B cell (primary cell): Measurements from ENCODE around the gene PANK4. TPM values are rescaled to one million over a fixed set of nuclear protein-coding genes. Genes with fewer than 3 reads are reported as not detected.
A peak's percentile ranks its signal among the peaks of the same experiment; 100 is the strongest.

ENCODE experiments used
- ATAC-seq: fragments of 200-7000 bp; cut with Tn5 transposase; one replicate; pipeline ENCODE4 v1.10.0; 2021; ENCODE audit warnings: low read depth, mild to moderate bottlenecking, moderate number of reproducible peaks, moderate library complexity
- CTCF ChIA-PET: fragments of 350-600 bp; sonication (Branson Sonifier 250); formaldehyde crosslinking; loops from one replicate; lab custom pipeline; 2021; ENCODE audit warnings: antibody characterized with exemption, inconsistent platforms; lab: Charles Lee
- POLR2A ChIA-PET: fragments of 350-600 bp; sonication (Branson Sonifier 250); formaldehyde crosslinking; loops from one replicate; lab custom pipeline; 2021; ENCODE audit warnings: antibody characterized with exemption; lab: Charles Lee
- DNase-seq: peaks from one replicate; pipeline ENCODE4 v3.0.0; 2013
- H2AFZ ChIP-seq: 2 replicates; pipeline ENCODE4 v1.6.1; 2012; ENCODE audit warnings: mild to moderate bottlenecking, low read depth, low read length; ENCODE audit not compliant: insufficient read depth, poor library complexity, severe bottlenecking
- H3K27ac ChIP-seq, 2 donors: 1 replicate in 1 of 2; 2 replicates in 1 of 2; pipeline ENCODE4 v1.5.1; 2012 to 2013; ENCODE audit warnings: low read length in 2 of 2, mild to moderate bottlenecking in 2 of 2, moderate library complexity in 1 of 2
- H3K27me3 ChIP-seq, 4 experiments: fragments of 200-600 bp in 1 of 4; sonication (generic) in 1 of 4; replicated peaks in 1 of 4; 1 replicate in 2 of 4; 2 replicates in 2 of 4; pipeline versions ENCODE4 v1.6.1 to v1.7.0; 2013 to 2016; ENCODE audit warnings: low read length in 3 of 4, mild to moderate bottlenecking in 2 of 4, mixed read lengths in 1 of 4, moderate library complexity in 1 of 4; ENCODE audit not compliant: insufficient read depth in 4 of 4, control insufficient read depth in 3 of 4; ENCODE audit errors: control extremely low read depth in 1 of 4
- H3K36me3 ChIP-seq, 2 experiments: replicated peaks in 1 of 2; 1 replicate in 1 of 2; 2 replicates in 1 of 2; pipeline versions ENCODE4 v1.6.1 to v1.7.1; 2013; ENCODE audit warnings: low read length in 1 of 2; ENCODE audit not compliant: insufficient read depth in 2 of 2, control insufficient read depth in 1 of 2; ENCODE audit errors: control extremely low read depth in 1 of 2, extremely low read depth in 1 of 2
- H3K4me1 ChIP-seq, 2 donors: fragments of 200-600 bp in 1 of 2; sonication (generic) in 1 of 2; 1 replicate in 1 of 2; 2 replicates in 1 of 2; pipeline versions ENCODE4 v1.5.1 to v1.6.1; 2013 to 2017; ENCODE audit warnings: low read length in 2 of 2; ENCODE audit not compliant: control insufficient read depth in 2 of 2, insufficient read depth in 2 of 2
- H3K4me2 ChIP-seq: replicated peaks from 2 replicates; pipeline ENCODE3; 2012; ENCODE audit warnings: mild to moderate bottlenecking, low read depth, low read length; ENCODE audit not compliant: poor library complexity, severe bottlenecking
- H3K4me3 ChIP-seq, 5 experiments: fragments of 200-600 bp in 1 of 5; sonication (generic) in 1 of 5; 1 replicate in 3 of 5; 2 replicates in 2 of 5; pipeline versions ENCODE4 v1.5.1 to v1.7.0; 2011 to 2016; ENCODE audit warnings: low read length in 4 of 5, mild to moderate bottlenecking in 4 of 5, low read depth in 2 of 5, control low read depth in 1 of 5, moderate library complexity in 1 of 5; ENCODE audit not compliant: insufficient read depth in 1 of 5; ENCODE audit errors: control extremely low read depth in 1 of 5, extremely low read depth in 1 of 5
- H3K79me2 ChIP-seq: fragments of 200-600 bp; sonication (generic); one replicate; pipeline ENCODE4 v1.6.0; 2016; ENCODE audit warnings: low read length; ENCODE audit not compliant: control insufficient read depth, insufficient read depth
- H3K9ac ChIP-seq: fragments of 200-600 bp; sonication (generic); 2 replicates; pipeline ENCODE4 v1.6.1; 2017; ENCODE audit warnings: mild to moderate bottlenecking, low read length, moderate library complexity
- H3K9me3 ChIP-seq, 3 donors: one replicate each; pipeline versions ENCODE4 v1.6.1 to v1.7.1; 2013; ENCODE audit warnings: low read length in 2 of 3; ENCODE audit not compliant: control insufficient read depth in 2 of 3, insufficient read depth in 1 of 3; ENCODE audit errors: control extremely low read depth in 1 of 3
- H4K20me1 ChIP-seq: 2 replicates; pipeline ENCODE4 v1.6.0; 2012; ENCODE audit warnings: mild to moderate bottlenecking, low read length; ENCODE audit not compliant: insufficient read depth, control insufficient read depth, poor library complexity, severe bottlenecking
- H3K27ac Mint-ChIP-seq: one replicate; pipeline ENCODE4 v1.8.0; 2021; ENCODE audit warnings: mixed read lengths
- H3K27me3 Mint-ChIP-seq: one replicate; pipeline ENCODE4 v1.8.0; 2021; ENCODE audit warnings: mixed read lengths
- H3K4me1 Mint-ChIP-seq: one replicate; pipeline ENCODE4 v1.8.0; 2021; ENCODE audit warnings: mixed read lengths
- H3K4me3 Mint-ChIP-seq: one replicate; pipeline ENCODE4 v1.8.0; 2021; ENCODE audit warnings: mixed read lengths
- H3K9me3 Mint-ChIP-seq: one replicate; pipeline ENCODE4 v1.8.0; 2022; ENCODE audit warnings: mixed read lengths; ENCODE audit not compliant: insufficient read depth
- CTCF ChIP-seq: fragments of 200-600 bp; IDR thresholded peaks from one replicate; pipeline ENCODE4 v1.8.0; 2022; ENCODE audit warnings: antibody characterized with exemption, mild to moderate bottlenecking
- EZH2 ChIP-seq: IDR thresholded peaks from 2 replicates; pipeline ENCODE4 v1.6.1; 2012; ENCODE audit warnings: borderline replicate concordance, low read depth, mild to moderate bottlenecking, moderate library complexity, low read length; ENCODE audit not compliant: insufficient read depth, poor library complexity, severe bottlenecking
- WGBS: methylation state at CpG from one replicate; pipeline ENCODE4 v1.1.5; 2013; ENCODE audit warnings: missing lambda C conversion rate; ENCODE audit not compliant: insufficient coverage; 5-methylcytosine and 5-hydroxymethylcytosine counted together
- intact Hi-C: fragments of 100-400 bp; cut with micrococcal nuclease; formaldehyde crosslinking; loops from one replicate; pipeline ENCODE4 v1.10.0; 2022
- polyA plus RNA-seq: library from polyadenylated mRNA; depleted of rRNA; stranded (reverse); fragments of >200 nt; gene quantifications from 2 replicates; pipeline ENCODE4 v1.2.3, GENCODE V29; 2012
- total RNA-seq, 2 donors: library from RNA; stranded (reverse); fragments of 120-200 nt in 1 of 2; gene quantifications; 1 replicate in 1 of 2; 2 replicates in 1 of 2; pipeline versions ENCODE4 v1.2.3 to v1.2.4, GENCODE V29; 2013 to 2022

Gene PANK4
- total and polyA plus RNA-seq, 2 donors (not counting 1 experiment from before 2014, with no cell fraction given) = 38.0 to 80.5 TPM

- H3K9me3 ChIP-seq = peaks cover 0 to 2% (median 0%) of the 10 kb centered on the region in 3 donors
- TF ChIP-seq CTCF (no peak), EZH2 (no peak)
- peaks cover 60 to 66% of the 10 kb centered on the region in 2 donors for H3K4me1 ChIP-seq
- peaks cover 51% of the 10 kb centered on the region for H3K4me1 Mint-ChIP-seq
- peak overlapping the region in 1 of 2 donors; percentile 30 for H3K27ac ChIP-seq
- CTCF ChIA-PET = interaction anchor here (0.6 kb wide), 1 partner anchor 304 kb away, joined by 3 read pairs; no protein-coding TSS in a partner anchor
- peak overlapping the region; percentile 51 for H2AFZ ChIP-seq
- no peaks in the 10 kb centered on the region for H3K27me3 ChIP-seq
- POLR2A ChIA-PET = interaction anchor here (0.6 to 1.2 kb wide), 3 partner anchors 12 to 1278 kb away, joined by 3 to 4 read pairs (median 4); no protein-coding TSS in a partner anchor
- 57% methylated on average over 19 of the region's 19 CpGs for WGBS
- H3K79me2 ChIP-seq = no peaks in the 10 kb centered on the region
- H3K4me2 ChIP-seq = peak overlapping the region; percentile 81
- H3K9ac ChIP-seq = peak overlapping the region; percentile 37
- no peaks in the 10 kb centered on the region for H3K27me3 Mint-ChIP-seq
- H4K20me1 ChIP-seq = no peaks in the 10 kb centered on the region
- DNase-seq (no peak), ATAC-seq (peak; percentile 8)
- no peaks in the 10 kb centered on the region for H3K36me3 ChIP-seq
- H3K4me3 ChIP-seq = no peak overlapping the region
- peak overlapping the region; percentile 65 for H3K4me3 Mint-ChIP-seq
- H3K9me3 Mint-ChIP-seq = no peaks in the 10 kb centered on the region
- intact Hi-C loops = loop anchor here (5.0 kb wide), 1 partner anchor 47 kb away; no protein-coding TSS in a partner anchor
- H3K27ac Mint-ChIP-seq = peak overlapping the region; percentile 77
These were observed 26.3 kb downstream of the PANK4 start for GRCh38 chr1:2499986-2500596.

DNA sequence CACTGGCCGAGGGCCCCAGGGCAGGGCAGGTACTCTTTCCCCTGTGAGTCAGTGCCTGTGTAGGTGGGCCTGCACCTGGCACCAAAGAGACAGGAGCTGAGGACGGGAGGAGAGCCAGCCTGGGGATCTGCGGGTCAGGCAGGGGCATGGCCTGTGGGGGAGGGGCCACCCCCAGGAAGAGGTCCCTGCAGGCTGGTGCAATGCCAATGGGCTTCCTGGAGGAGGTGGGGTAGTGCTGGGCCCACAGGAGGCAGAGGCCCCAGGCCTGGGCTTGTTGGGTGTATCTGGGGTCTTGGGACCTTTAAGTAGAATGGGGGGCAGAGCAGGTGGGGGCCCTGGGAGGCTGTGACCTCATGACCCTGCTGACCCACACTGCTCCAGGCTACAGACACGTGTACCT lies 27.1 kb downstream of the PANK4 start:
- H3K9me3 ChIP-seq = peaks cover 0 to 2% (median 0%) of the 10 kb centered on the region in 3 donors
- WGBS = 90% methylated on average over 4 of the region's 4 CpGs
- H3K9me3 Mint-ChIP-seq = no peaks in the 10 kb centered on the region
- H3K79me2 ChIP-seq = no peaks in the 10 kb centered on the region
- no peak overlapping the region for H3K4me3 Mint-ChIP-seq
- no peak for DNase-seq
- TF ChIP-seq EZH2 (no peak), CTCF (no peak)
- ATAC-seq = no peak
- no peaks in the 10 kb centered on the region for H3K27me3 Mint-ChIP-seq
- H3K9ac ChIP-seq = no peak overlapping the region
- peak overlapping the region; percentile 81 for H3K4me2 ChIP-seq
- intact Hi-C loops = loop anchor here (5.0 kb wide), 1 partner anchor 48 kb away; no protein-coding TSS in a partner anchor
- no peaks in the 10 kb centered on the region for H3K27me3 ChIP-seq
- POLR2A ChIA-PET = no interaction called here
- no peak overlapping the region for H3K27ac ChIP-seq
- H2AFZ ChIP-seq = no peak overlapping the region
- H4K20me1 ChIP-seq = no peaks in the 10 kb centered on the region
- CTCF ChIA-PET = no interaction called here
- no peak overlapping the region for H3K4me3 ChIP-seq
- peaks cover 68 to 74% of the 10 kb centered on the region in 2 donors for H3K4me1 ChIP-seq
- H3K36me3 ChIP-seq = no peaks in the 10 kb centered on the region
- no peak overlapping the region for H3K27ac Mint-ChIP-seq
- H3K4me1 Mint-ChIP-seq = peaks cover 58% of the 10 kb centered on the region
